Measurements from ENCODE around the gene CYSTM1.

- no peak for TF ChIP-seq CTCF (IDR thresholded peaks at IDR 0.05)
- TF ChIP-seq POLR2A (IDR thresholded peaks at IDR 0.05): no peak
These were observed 52.1 kb downstream of the CYSTM1 start for GRCh38 chr5:140227046-140227445.

Measured in body of pancreas (tissue), 4 donors.